ENCODE measurements around the gene MRPL36. TPM values are rescaled to one million over a fixed set of nuclear protein-coding genes. Genes with fewer than 3 reads are reported as not detected.

The MRPL36 gene
- total RNA-seq, 1 experiment from 2014 or later: 102 TPM

DNA sequence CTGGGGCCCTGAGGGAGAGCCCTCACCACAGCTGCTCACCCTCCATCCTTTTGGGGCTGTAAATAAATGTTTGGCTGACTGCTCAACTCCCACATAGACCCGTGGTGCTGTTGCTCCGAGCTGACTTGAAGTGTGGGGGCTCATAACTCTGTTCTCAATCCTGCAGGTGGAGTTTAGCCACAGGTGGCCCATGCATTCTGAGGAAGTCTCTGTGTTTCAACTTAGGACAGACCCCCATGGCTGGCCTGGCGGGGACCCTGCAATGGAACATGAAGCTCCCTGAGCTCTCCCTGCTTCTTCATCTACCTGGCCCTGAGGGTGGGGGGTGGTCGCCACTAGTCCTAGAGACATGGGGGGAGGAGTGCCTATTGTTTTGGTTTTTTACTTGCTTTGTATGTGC lies 21.3 kb upstream of the MRPL36 start:
- TF ChIP-seq, protein P1, sequence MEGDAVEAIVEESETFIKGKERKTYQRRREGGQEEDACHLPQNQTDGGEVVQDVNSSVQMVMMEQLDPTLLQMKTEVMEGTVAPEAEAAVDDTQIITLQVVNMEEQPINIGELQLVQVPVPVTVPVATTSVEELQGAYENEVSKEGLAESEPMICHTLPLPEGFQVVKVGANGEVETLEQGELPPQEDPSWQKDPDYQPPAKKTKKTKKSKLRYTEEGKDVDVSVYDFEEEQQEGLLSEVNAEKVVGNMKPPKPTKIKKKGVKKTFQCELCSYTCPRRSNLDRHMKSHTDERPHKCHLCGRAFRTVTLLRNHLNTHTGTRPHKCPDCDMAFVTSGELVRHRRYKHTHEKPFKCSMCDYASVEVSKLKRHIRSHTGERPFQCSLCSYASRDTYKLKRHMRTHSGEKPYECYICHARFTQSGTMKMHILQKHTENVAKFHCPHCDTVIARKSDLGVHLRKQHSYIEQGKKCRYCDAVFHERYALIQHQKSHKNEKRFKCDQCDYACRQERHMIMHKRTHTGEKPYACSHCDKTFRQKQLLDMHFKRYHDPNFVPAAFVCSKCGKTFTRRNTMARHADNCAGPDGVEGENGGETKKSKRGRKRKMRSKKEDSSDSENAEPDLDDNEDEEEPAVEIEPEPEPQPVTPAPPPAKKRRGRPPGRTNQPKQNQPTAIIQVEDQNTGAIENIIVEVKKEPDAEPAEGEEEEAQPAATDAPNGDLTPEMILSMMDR (conservative IDR thresholded peaks at IDR 0.05; ENCODE audit: low read depth, low read length): no peak
- Histone ChIP-seq H3K36me3 (ENCODE audit: insufficient read depth, low read length, poor library complexity, severe bottlenecking) (peaks cover 10% of the 10 kb centered on the region), H3K9me3 (ENCODE audit: low read depth, low read length, poor library complexity, severe bottlenecking) (no peaks in the 10 kb centered on the region), H3K4me3 (ENCODE audit: low read depth, low read length, poor library complexity, severe bottlenecking) (no peak overlapping the region), H3K27ac (ENCODE audit: low read depth, low read length, poor library complexity, severe bottlenecking) (no peak overlapping the region), H3K27me3 (replicated peaks; ENCODE audit: insufficient read depth, low read depth, low read length, poor library complexity) (no peaks in the 10 kb centered on the region), H3K4me1 (ENCODE audit: insufficient read depth, low read length, poor library complexity, severe bottlenecking) (no peaks in the 10 kb centered on the region)
- no peak for DNase-seq (ENCODE audit: low spot score)
- CTCF ChIA-PET: no interaction called here
- intact Hi-C loops (cut with micrococcal nuclease; ENCODE audit: unreplicated experiment): no loop called here
- POLR2A ChIA-PET (ENCODE audit: low non-redundant PET): no interaction called here
- no TSS peak for BruUV-seq (replicated peaks)

DNA sequence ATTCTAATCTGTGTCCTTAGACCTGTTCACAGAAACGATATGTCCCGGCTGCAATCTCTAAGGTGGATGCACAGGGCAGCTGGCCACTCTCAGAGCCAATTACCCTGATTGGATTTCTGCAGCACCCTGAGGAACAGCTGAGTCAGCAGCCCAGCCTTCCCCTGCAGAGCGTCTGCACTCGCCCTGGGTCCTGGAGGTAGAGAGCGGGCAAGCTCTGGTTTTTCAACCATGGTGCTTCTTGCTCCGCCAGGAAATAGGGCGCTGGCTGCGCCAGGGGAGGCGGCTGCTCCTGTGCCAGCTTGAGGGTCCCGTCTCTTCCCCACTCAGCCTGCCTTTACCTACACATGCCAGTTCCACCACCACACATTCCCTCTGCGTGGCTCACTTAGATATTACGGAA lies 20.7 kb upstream of the MRPL36 start:
- Histone ChIP-seq H3K36me3 (ENCODE audit: insufficient read depth, low read length, poor library complexity, severe bottlenecking) (peaks cover 16% of the 10 kb centered on the region), H3K27me3 (replicated peaks; ENCODE audit: insufficient read depth, low read depth, low read length, poor library complexity) (no peaks in the 10 kb centered on the region), H3K4me3 (ENCODE audit: low read depth, low read length, poor library complexity, severe bottlenecking) (no peak overlapping the region), H3K9me3 (ENCODE audit: low read depth, low read length, poor library complexity, severe bottlenecking) (no peaks in the 10 kb centered on the region), H3K27ac (ENCODE audit: low read depth, low read length, poor library complexity, severe bottlenecking) (no peak overlapping the region), H3K4me1 (ENCODE audit: insufficient read depth, low read length, poor library complexity, severe bottlenecking) (no peaks in the 10 kb centered on the region)
- no peak for TF ChIP-seq EZH2 (IDR thresholded peaks at IDR 0.05; ENCODE audit: borderline replicate concordance, low read depth, low read length, poor library complexity, severe bottlenecking)
- TF ChIP-seq, protein P1 (conservative IDR thresholded peaks at IDR 0.05; ENCODE audit: low read depth, low read length): no peak
- DNase-seq (ENCODE audit: low spot score): no peak
- intact Hi-C loops (cut with micrococcal nuclease; ENCODE audit: unreplicated experiment): no loop called here
- no TSS peak for BruUV-seq (replicated peaks)
- ChIA-PET POLR2A (ENCODE audit: low non-redundant PET) (interaction anchor here (0.6 kb wide), 1 partner anchor 37 kb away, joined by 3 read pairs; no protein-coding TSS in a partner anchor), CTCF (no interaction called here)

DNA sequence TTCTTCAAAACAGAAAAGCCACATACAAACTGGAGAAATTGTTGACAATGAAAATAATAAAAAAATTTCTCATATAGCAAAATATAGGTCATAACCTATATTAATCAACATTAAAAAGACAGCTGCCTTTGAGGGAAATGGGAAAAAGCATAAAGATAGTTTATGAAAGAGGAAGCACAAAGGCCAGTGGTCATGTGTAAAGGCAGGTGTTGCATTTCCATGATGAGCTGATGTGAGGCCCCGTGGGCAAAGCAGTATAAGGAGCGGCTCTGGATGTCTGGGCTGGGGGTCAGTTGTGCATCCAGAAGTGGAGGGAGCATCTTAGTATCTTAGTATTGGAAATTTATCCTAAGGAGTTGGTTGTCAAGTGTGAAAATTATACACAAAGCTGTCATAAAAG lies 19.8 kb upstream of the MRPL36 start:
- H3K9me3 ChIP-seq (ENCODE audit: low read depth, low read length, poor library complexity, severe bottlenecking): no peaks in the 10 kb centered on the region
- ChIA-PET POLR2A (ENCODE audit: low non-redundant PET) (no interaction called here), CTCF (no interaction called here)
- peaks cover 25% of the 10 kb centered on the region for H3K36me3 ChIP-seq (ENCODE audit: insufficient read depth, low read length, poor library complexity, severe bottlenecking)
- no peaks in the 10 kb centered on the region for H3K4me1 ChIP-seq (ENCODE audit: insufficient read depth, low read length, poor library complexity, severe bottlenecking)
- DNase-seq (ENCODE audit: low spot score): no peak
- TF ChIP-seq EZH2 (IDR thresholded peaks at IDR 0.05; ENCODE audit: borderline replicate concordance, low read depth, low read length, poor library complexity, severe bottlenecking): no peak
- TF ChIP-seq, protein P1 (conservative IDR thresholded peaks at IDR 0.05; ENCODE audit: low read depth, low read length): no peak
- no TSS peak for BruUV-seq (replicated peaks)
- H3K4me3 ChIP-seq (ENCODE audit: low read depth, low read length, poor library complexity, severe bottlenecking): no peak overlapping the region
- intact Hi-C loops (cut with micrococcal nuclease; ENCODE audit: unreplicated experiment): no loop called here
- no peaks in the 10 kb centered on the region for H3K27me3 ChIP-seq (replicated peaks; ENCODE audit: insufficient read depth, low read depth, low read length, poor library complexity)
- H3K27ac ChIP-seq (ENCODE audit: low read depth, low read length, poor library complexity, severe bottlenecking): no peak overlapping the region

Data from A673 (cell line).